WTC11 (cell line): ENCODE data around the gene TUT4. TPM values are rescaled to one million over a fixed set of nuclear protein-coding genes. Genes with fewer than 3 reads are reported as not detected.

ENCODE experiments used
- ATAC-seq: fragments of 200-7000 bp; cut with Tn5 transposase; 2 replicates; pipeline ENCODE4 v1.10.0; 2021; ENCODE audit warnings: mild to moderate bottlenecking, moderate library complexity
- CTCF ChIA-PET: fragments of 300-600 bp; sonication (Branson Sonifier 250); formaldehyde crosslinking; loops from one replicate; lab custom pipeline; 2021; ENCODE audit warnings: antibody characterized with exemption; lab: Charles Lee
- POLR2A ChIA-PET: fragments of 350-600 bp; sonication (Branson Sonifier 250); formaldehyde crosslinking; loops from one replicate; lab custom pipeline; 2021; ENCODE audit warnings: antibody characterized with exemption; lab: Charles Lee
- DNase-seq: peaks from one replicate; pipeline ENCODE4 v3.0.0; 2021; ENCODE audit warnings: low spot score
- H3K27ac Mint-ChIP-seq: 2 replicates; pipeline ENCODE4 v1.8.0; 2021; ENCODE audit warnings: mixed read lengths
- H3K27me3 Mint-ChIP-seq: 2 replicates; pipeline ENCODE4 v1.8.0; 2021; ENCODE audit warnings: low read depth, mild to moderate bottlenecking, moderate library complexity, mixed read lengths
- H3K36me3 Mint-ChIP-seq: 2 replicates; pipeline ENCODE4 v1.8.0; 2021; ENCODE audit warnings: mixed read lengths
- H3K4me1 Mint-ChIP-seq: 2 replicates; pipeline ENCODE4 v1.8.0; 2022; ENCODE audit warnings: mixed read lengths
- H3K4me3 Mint-ChIP-seq: 2 replicates; pipeline ENCODE4 v1.8.0; 2021; ENCODE audit warnings: mild to moderate bottlenecking, moderate library complexity, mixed read lengths
- H3K9me3 Mint-ChIP-seq: 2 replicates; pipeline ENCODE4 v1.8.0; 2021; ENCODE audit warnings: mixed read lengths
- ATF1 ChIP-seq: sonication (generic); formaldehyde crosslinking; IDR thresholded peaks from 2 replicates; pipeline ENCODE4 v1.8.1; 2023; ENCODE audit warnings: mild to moderate bottlenecking, moderate library complexity, missing genetic modification reagents
- EMX1 ChIP-seq: fragments of 250-450 bp; sonication (Bioruptor Pico); IDR thresholded peaks from 2 replicates; pipeline ENCODE4 v1.8.0; 2021; ENCODE audit warnings: mild to moderate bottlenecking
- IRF2 ChIP-seq: sonication (generic); formaldehyde crosslinking; IDR thresholded peaks from 2 replicates; pipeline ENCODE4 v1.8.0; 2022; ENCODE audit warnings: low read depth, missing genetic modification reagents, borderline replicate concordance
- JAZF1 ChIP-seq: fragments of 250-450 bp; sonication (Bioruptor Pico); IDR thresholded peaks from 2 replicates; pipeline ENCODE4 v1.9.0; 2021; ENCODE audit warnings: moderate library complexity, mild to moderate bottlenecking, inconsistent platforms
- MXD4 ChIP-seq: fragments of 250-450 bp; sonication (Bioruptor Pico); IDR thresholded peaks from 2 replicates; pipeline ENCODE4 v1.8.0; 2021; ENCODE audit warnings: mild to moderate bottlenecking, moderate library complexity, borderline replicate concordance
- NR1H2 ChIP-seq: sonication (generic); formaldehyde crosslinking; IDR thresholded peaks from 2 replicates; pipeline ENCODE4 v1.9.0; 2021; ENCODE audit warnings: mild to moderate bottlenecking, moderate library complexity, missing genetic modification reagents
- TCF7 ChIP-seq: sonication (generic); formaldehyde crosslinking; IDR thresholded peaks from 2 replicates; pipeline ENCODE4 v1.8.0; 2022; ENCODE audit warnings: mild to moderate bottlenecking, low read depth, missing genetic modification reagents, moderate library complexity
- ZNF423 ChIP-seq: fragments of 250-450 bp; sonication (Bioruptor Pico); IDR thresholded peaks from 2 replicates; pipeline ENCODE4 v2.1.2; 2022; ENCODE audit warnings: mild to moderate bottlenecking, moderate library complexity
- total RNA-seq: library from RNA; stranded (reverse); gene quantifications from 3 replicates; pipeline ENCODE4 v1.2.3, GENCODE V29; 2021
- TF ChIP-seq, protein P1 (sequence below): fragments of 250-450 bp; sonication (Bioruptor Pico); conservative IDR thresholded peaks from 2 replicates; pipeline ENCODE4 v1.9.0; 2021; ENCODE audit warnings: mild to moderate bottlenecking
- TF ChIP-seq, protein P2 (sequence below): sonication (generic); formaldehyde crosslinking; IDR thresholded peaks from 2 replicates; pipeline ENCODE4 v1.8.1; 2022; ENCODE audit warnings: mild to moderate bottlenecking, missing genetic modification reagents, moderate library complexity, borderline replicate concordance
- TF ChIP-seq, protein P3 (sequence below): sonication (generic); formaldehyde crosslinking; IDR thresholded peaks from 2 replicates; pipeline ENCODE4 v1.8.1; 2022; ENCODE audit warnings: low read depth, missing genetic modification reagents, borderline replicate concordance
- TF ChIP-seq, protein P4 (sequence below): fragments of 250-450 bp; sonication (Bioruptor Pico); IDR thresholded peaks from 2 replicates; pipeline ENCODE4 v1.9.0; 2021; ENCODE audit warnings: mild to moderate bottlenecking
- TF ChIP-seq, protein P5 (sequence below): sonication (generic); formaldehyde crosslinking; IDR thresholded peaks from 2 replicates; pipeline ENCODE4 v1.8.1; 2023; ENCODE audit warnings: mild to moderate bottlenecking, missing genetic modification reagents
- TF ChIP-seq, protein P6 (sequence below): sonication (generic); formaldehyde crosslinking; IDR thresholded peaks from 2 replicates; pipeline ENCODE4 v1.8.1; 2022; ENCODE audit warnings: missing genetic modification reagents, borderline replicate concordance
- TF ChIP-seq, protein P7 (sequence below): sonication (generic); formaldehyde crosslinking; IDR thresholded peaks from 2 replicates; pipeline ENCODE4 v1.8.0; 2022; ENCODE audit warnings: mild to moderate bottlenecking, missing genetic modification reagents
- TF ChIP-seq, protein P8 (sequence below): fragments of 250-450 bp; sonication (Bioruptor Pico); IDR thresholded peaks from 2 replicates; pipeline ENCODE4 v1.9.0; 2021; ENCODE audit warnings: mild to moderate bottlenecking, borderline replicate concordance

The TUT4 gene
- total RNA-seq, 1 experiment from 2014 or later = 63.3 TPM

DNA sequence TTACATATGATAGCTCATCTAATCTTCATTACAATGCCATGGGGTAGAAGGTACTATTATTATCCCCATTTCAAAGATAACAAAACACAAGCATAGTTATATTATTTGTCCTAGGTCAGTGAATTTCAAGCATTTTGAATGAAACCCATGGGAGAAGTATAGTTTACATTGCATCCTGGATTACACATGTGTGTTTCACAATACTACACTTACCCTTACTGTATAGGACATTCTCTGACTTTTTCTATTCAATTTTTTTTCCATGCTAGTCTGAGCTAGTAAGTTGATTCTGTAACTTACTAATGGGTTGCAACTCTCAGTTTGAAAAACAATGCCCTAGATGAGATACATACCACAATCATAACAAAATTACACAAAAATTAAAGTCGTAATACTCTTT is 40.6 kb upstream of the TUT4 start:
- H3K4me1 Mint-ChIP-seq = peaks cover 13% of the 10 kb centered on the region
- TF ChIP-seq NR1H2 = no peak
- TF ChIP-seq, protein P1, sequence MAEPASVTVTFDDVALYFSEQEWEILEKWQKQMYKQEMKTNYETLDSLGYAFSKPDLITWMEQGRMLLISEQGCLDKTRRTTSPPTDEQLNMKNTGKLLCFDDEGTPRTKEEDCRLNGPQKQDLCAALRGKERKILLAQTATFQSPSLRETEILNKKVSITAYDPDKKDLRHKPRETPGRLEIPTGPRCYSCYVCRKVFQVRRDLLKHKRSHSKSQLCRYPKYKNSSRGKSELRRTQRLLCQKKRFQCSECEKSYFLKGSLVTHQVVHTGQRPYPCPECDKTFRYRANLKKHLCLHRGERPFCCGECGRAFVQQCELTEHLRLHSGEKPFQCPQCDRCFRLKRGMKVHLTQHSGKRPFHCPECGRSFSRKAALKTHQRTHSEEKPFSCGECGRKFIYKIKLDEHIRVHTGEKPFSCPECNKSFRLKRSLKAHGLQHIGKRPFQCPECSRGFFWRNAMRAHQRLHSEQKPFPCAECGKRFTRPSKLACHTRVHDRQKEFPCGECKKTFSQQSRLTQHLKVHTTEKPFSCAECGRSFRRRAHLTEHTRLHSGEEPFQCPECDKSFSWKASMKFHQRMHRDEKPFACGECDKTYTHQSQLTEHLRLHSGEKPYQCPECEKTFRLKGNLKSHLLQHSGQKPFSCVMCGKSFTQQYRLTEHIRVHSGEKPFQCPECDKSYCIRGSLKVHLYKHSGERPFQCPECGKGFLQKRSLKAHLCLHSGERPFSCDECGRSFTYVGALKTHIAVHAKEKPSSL (CRISPR knock-in tag) = no peak
- TF ChIP-seq MXD4 = no peak
- TF ChIP-seq ZNF423 (CRISPR knock-in tag) = no peak
- no peak for TF ChIP-seq TCF7 (CRISPR knock-in tag)
- TF ChIP-seq, protein P2, sequence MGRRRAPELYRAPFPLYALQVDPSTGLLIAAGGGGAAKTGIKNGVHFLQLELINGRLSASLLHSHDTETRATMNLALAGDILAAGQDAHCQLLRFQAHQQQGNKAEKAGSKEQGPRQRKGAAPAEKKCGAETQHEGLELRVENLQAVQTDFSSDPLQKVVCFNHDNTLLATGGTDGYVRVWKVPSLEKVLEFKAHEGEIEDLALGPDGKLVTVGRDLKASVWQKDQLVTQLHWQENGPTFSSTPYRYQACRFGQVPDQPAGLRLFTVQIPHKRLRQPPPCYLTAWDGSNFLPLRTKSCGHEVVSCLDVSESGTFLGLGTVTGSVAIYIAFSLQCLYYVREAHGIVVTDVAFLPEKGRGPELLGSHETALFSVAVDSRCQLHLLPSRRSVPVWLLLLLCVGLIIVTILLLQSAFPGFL (CRISPR knock-in tag) = no peak
- TF ChIP-seq, protein P3, sequence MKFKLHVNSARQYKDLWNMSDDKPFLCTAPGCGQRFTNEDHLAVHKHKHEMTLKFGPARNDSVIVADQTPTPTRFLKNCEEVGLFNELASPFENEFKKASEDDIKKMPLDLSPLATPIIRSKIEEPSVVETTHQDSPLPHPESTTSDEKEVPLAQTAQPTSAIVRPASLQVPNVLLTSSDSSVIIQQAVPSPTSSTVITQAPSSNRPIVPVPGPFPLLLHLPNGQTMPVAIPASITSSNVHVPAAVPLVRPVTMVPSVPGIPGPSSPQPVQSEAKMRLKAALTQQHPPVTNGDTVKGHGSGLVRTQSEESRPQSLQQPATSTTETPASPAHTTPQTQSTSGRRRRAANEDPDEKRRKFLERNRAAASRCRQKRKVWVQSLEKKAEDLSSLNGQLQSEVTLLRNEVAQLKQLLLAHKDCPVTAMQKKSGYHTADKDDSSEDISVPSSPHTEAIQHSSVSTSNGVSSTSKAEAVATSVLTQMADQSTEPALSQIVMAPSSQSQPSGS (CRISPR knock-in tag) = no peak
- TF ChIP-seq EMX1 (CRISPR knock-in tag) = no peak
- TF ChIP-seq, all 79 proteins: peak for 0
- ChIA-PET CTCF (no interaction called here), POLR2A (no interaction called here)
- H3K4me3 Mint-ChIP-seq = no peak overlapping the region
- H3K36me3 Mint-ChIP-seq = no peaks in the 10 kb centered on the region
- H3K9me3 Mint-ChIP-seq = no peaks in the 10 kb centered on the region
- no peak for DNase-seq
- no peak for ATAC-seq
- H3K27me3 Mint-ChIP-seq = no peaks in the 10 kb centered on the region
- H3K27ac Mint-ChIP-seq = no peak overlapping the region

DNA sequence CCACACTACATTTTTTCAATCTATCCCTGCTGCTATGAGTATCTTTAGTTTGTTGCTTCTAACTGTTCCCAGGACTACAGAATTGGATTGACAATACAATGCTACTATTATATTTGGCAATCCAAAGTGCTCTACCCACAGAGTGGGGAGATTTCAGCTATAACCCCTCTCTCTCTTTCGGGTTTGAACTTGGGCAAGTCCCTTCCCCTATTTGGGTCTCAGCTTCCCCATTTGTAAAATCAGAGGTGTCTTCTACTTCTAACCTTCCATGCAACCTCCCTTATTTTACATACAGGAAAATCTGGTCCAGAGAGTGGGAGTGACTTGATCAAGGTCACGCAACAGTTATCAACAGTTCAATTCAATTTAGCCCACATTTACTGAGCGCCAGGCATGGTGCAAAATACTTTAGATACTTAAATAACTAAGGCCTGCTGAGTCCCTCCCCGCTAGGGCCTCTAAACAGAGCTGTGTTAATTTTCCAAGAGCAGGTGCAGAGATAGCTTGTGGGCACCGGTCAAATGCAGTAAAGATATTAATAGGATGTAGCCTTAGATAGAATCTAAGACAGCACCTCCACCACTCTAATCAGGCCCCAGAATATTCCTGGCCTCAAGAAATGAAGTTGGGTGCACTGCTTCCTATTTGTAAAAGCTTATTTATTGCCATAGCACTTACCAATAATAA is 39.9 kb upstream of the TUT4 start:
- ChIA-PET POLR2A (no interaction called here), CTCF (no interaction called here)
- no peak overlapping the region for H3K4me3 Mint-ChIP-seq
- ATAC-seq (no peak), DNase-seq (no peak)
- no peaks in the 10 kb centered on the region for H3K27me3 Mint-ChIP-seq
- no peaks in the 10 kb centered on the region for H3K9me3 Mint-ChIP-seq
- no peaks in the 10 kb centered on the region for H3K36me3 Mint-ChIP-seq
- H3K27ac Mint-ChIP-seq = no peak overlapping the region
- peaks cover 13% of the 10 kb centered on the region for H3K4me1 Mint-ChIP-seq
- TF ChIP-seq JAZF1 (CRISPR knock-in tag) (no peak), IRF2 (CRISPR knock-in tag) (no peak), ATF1 (CRISPR knock-in tag) (no peak)
- TF ChIP-seq, protein P4, sequence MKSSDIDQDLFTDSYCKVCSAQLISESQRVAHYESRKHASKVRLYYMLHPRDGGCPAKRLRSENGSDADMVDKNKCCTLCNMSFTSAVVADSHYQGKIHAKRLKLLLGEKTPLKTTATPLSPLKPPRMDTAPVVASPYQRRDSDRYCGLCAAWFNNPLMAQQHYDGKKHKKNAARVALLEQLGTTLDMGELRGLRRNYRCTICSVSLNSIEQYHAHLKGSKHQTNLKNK (CRISPR knock-in tag) = no peak
- TF ChIP-seq, protein P2 (CRISPR knock-in tag) = no peak
- TF ChIP-seq, protein P5, sequence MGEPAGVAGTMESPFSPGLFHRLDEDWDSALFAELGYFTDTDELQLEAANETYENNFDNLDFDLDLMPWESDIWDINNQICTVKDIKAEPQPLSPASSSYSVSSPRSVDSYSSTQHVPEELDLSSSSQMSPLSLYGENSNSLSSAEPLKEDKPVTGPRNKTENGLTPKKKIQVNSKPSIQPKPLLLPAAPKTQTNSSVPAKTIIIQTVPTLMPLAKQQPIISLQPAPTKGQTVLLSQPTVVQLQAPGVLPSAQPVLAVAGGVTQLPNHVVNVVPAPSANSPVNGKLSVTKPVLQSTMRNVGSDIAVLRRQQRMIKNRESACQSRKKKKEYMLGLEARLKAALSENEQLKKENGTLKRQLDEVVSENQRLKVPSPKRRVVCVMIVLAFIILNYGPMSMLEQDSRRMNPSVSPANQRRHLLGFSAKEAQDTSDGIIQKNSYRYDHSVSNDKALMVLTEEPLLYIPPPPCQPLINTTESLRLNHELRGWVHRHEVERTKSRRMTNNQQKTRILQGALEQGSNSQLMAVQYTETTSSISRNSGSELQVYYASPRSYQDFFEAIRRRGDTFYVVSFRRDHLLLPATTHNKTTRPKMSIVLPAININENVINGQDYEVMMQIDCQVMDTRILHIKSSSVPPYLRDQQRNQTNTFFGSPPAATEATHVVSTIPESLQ (CRISPR knock-in tag) = no peak
- TF ChIP-seq, protein P6, sequence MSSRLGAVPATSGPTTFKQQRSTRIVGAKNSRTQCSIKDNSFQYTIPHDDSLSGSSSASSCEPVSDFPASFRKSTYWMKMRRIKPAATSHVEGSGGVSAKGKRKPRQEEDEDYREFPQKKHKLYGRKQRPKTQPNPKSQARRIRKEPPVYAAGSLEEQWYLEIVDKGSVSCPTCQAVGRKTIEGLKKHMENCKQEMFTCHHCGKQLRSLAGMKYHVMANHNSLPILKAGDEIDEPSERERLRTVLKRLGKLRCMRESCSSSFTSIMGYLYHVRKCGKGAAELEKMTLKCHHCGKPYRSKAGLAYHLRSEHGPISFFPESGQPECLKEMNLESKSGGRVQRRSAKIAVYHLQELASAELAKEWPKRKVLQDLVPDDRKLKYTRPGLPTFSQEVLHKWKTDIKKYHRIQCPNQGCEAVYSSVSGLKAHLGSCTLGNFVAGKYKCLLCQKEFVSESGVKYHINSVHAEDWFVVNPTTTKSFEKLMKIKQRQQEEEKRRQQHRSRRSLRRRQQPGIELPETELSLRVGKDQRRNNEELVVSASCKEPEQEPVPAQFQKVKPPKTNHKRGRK = no peak
- TF ChIP-seq, protein P7, sequence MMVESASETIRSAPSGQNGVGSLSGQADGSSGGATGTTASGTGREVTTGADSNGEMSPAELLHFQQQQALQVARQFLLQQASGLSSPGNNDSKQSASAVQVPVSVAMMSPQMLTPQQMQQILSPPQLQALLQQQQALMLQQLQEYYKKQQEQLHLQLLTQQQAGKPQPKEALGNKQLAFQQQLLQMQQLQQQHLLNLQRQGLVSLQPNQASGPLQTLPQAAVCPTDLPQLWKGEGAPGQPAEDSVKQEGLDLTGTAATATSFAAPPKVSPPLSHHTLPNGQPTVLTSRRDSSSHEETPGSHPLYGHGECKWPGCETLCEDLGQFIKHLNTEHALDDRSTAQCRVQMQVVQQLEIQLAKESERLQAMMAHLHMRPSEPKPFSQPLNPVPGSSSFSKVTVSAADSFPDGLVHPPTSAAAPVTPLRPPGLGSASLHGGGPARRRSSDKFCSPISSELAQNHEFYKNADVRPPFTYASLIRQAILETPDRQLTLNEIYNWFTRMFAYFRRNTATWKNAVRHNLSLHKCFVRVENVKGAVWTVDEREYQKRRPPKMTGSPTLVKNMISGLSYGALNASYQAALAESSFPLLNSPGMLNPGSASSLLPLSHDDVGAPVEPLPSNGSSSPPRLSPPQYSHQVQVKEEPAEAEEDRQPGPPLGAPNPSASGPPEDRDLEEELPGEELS = no peak
- TF ChIP-seq, protein P8, sequence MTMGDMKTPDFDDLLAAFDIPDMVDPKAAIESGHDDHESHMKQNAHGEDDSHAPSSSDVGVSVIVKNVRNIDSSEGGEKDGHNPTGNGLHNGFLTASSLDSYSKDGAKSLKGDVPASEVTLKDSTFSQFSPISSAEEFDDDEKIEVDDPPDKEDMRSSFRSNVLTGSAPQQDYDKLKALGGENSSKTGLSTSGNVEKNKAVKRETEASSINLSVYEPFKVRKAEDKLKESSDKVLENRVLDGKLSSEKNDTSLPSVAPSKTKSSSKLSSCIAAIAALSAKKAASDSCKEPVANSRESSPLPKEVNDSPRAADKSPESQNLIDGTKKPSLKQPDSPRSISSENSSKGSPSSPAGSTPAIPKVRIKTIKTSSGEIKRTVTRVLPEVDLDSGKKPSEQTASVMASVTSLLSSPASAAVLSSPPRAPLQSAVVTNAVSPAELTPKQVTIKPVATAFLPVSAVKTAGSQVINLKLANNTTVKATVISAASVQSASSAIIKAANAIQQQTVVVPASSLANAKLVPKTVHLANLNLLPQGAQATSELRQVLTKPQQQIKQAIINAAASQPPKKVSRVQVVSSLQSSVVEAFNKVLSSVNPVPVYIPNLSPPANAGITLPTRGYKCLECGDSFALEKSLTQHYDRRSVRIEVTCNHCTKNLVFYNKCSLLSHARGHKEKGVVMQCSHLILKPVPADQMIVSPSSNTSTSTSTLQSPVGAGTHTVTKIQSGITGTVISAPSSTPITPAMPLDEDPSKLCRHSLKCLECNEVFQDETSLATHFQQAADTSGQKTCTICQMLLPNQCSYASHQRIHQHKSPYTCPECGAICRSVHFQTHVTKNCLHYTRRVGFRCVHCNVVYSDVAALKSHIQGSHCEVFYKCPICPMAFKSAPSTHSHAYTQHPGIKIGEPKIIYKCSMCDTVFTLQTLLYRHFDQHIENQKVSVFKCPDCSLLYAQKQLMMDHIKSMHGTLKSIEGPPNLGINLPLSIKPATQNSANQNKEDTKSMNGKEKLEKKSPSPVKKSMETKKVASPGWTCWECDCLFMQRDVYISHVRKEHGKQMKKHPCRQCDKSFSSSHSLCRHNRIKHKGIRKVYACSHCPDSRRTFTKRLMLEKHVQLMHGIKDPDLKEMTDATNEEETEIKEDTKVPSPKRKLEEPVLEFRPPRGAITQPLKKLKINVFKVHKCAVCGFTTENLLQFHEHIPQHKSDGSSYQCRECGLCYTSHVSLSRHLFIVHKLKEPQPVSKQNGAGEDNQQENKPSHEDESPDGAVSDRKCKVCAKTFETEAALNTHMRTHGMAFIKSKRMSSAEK (CRISPR knock-in tag) = no peak
